ENCODE measurements around the gene CEP41.

CEP41 gene

DNA sequence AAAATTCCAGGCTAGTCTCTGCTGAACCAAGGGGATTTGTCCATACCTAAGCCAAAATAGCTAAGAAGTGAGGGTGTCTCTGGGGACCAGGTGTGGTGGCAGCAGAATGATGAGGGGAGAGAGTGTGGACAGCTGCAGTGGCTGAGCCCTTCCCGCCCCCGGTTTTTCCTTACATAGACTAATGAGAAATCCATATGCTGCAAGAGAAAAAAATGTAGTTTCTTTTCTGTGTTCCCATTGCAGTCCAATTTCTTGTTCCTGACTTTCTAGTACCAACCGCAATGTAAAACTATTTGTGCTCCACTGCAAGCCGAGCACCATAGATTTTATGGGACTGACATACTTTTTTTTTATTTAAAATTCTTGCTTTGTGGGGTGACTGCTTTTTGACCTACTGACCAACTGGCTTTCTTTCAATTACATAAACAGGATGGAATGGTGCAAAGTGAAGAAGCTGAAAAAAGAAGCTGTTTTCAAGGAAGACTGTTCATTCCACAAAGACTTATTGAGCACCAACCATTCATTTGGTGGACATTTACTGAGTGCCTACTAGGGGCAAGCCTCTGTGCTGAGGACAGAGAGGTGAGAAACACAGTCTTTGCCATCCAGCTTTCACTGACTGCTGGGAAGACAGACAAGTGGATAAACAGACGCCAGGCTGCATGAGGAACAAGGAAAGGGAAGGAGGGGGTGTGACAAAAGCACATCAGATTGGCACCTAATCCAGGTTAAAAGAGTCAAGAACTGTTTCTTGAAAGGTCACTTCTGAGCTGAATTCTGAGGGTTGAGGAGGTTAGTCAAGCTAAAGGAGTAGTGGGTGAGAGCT, 9.8 kb downstream of the CEP41 start:
- Histone ChIP-seq H3K79me2 (no peaks in the 10 kb centered on the region), H3K27me3 (ENCODE audit: control insufficient read depth, insufficient read depth, low read length) (no peaks in the 10 kb centered on the region), H2AFZ (no peak overlapping the region), H3K9me3 (ENCODE audit: control insufficient read depth, low read length) (no peaks in the 10 kb centered on the region), H3K36me3 (ENCODE audit: control insufficient read depth, insufficient read depth, low read length) (no peaks in the 10 kb centered on the region), H3K9ac (no peak overlapping the region), H3K27ac (no peak overlapping the region), H3K4me3 (ENCODE audit: low read depth, low read length) (no peak overlapping the region), H3K4me2 (ENCODE audit: low read length) (no peak overlapping the region), H3K4me1 (no peaks in the 10 kb centered on the region)
- TF ChIP-seq, protein P1, sequence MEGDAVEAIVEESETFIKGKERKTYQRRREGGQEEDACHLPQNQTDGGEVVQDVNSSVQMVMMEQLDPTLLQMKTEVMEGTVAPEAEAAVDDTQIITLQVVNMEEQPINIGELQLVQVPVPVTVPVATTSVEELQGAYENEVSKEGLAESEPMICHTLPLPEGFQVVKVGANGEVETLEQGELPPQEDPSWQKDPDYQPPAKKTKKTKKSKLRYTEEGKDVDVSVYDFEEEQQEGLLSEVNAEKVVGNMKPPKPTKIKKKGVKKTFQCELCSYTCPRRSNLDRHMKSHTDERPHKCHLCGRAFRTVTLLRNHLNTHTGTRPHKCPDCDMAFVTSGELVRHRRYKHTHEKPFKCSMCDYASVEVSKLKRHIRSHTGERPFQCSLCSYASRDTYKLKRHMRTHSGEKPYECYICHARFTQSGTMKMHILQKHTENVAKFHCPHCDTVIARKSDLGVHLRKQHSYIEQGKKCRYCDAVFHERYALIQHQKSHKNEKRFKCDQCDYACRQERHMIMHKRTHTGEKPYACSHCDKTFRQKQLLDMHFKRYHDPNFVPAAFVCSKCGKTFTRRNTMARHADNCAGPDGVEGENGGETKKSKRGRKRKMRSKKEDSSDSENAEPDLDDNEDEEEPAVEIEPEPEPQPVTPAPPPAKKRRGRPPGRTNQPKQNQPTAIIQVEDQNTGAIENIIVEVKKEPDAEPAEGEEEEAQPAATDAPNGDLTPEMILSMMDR (IDR thresholded peaks at IDR 0.05), result no peak

DNA sequence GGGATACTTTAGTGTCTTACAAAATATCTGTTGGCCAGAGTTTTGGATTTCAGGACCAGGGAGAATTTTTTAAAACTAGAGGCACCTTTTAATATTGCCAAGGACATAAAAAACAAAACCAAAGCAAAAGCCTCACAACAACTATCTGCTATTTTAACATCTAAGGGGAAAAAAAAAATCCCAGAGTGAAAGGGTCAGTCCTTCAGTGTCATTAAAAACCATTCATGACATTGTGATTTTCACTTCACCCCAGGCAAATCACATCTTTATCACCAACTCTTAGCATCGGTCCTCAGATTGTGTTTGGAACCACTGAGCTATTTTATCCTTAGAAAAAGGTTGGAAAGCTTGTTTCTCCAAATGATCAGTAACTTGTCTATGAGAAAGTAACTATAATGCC, 10.7 kb downstream of the CEP41 start:
- Histone ChIP-seq H3K79me2 (no peaks in the 10 kb centered on the region), H3K27ac (no peak overlapping the region), H3K4me2 (ENCODE audit: low read length) (peak overlapping the region; percentile 22), H3K9me3 (ENCODE audit: control insufficient read depth, low read length) (no peaks in the 10 kb centered on the region), H3K9ac (no peak overlapping the region), H3K27me3 (ENCODE audit: control insufficient read depth, insufficient read depth, low read length) (no peaks in the 10 kb centered on the region), H3K4me1 (no peaks in the 10 kb centered on the region), H3K36me3 (ENCODE audit: control insufficient read depth, insufficient read depth, low read length) (no peaks in the 10 kb centered on the region), H2AFZ (no peak overlapping the region), H3K4me3 (ENCODE audit: low read depth, low read length) (no peak overlapping the region)
- TF ChIP-seq, protein P1 (IDR thresholded peaks at IDR 0.05), result no peak

DNA sequence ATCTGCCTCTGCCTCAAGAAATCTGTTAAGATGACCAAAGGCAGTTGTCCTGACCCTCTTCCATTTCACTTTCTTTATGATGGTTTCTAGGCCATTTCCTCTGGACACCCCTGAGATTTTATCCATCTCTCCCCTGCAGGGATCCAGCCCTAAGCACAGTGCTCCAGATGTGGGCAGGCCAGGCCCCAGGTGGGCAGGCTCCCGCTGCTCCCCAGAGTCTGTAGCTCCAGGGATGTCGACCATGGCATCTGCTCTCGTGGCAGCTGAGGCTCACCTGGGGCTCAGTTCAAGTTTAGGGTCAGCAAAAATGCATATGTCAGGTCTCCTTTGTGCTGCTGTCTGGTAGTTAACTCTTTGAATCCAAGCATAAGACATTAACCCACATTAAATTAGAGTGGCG, 11.8 kb downstream of the CEP41 start:
- no peak overlapping the region for H3K27ac ChIP-seq
- no peak overlapping the region for H3K4me2 ChIP-seq (ENCODE audit: low read length)
- H3K9ac ChIP-seq, result no peak overlapping the region
- no peaks in the 10 kb centered on the region for H3K36me3 ChIP-seq (ENCODE audit: control insufficient read depth, insufficient read depth, low read length)
- no peaks in the 10 kb centered on the region for H3K4me1 ChIP-seq
- no peak overlapping the region for H2AFZ ChIP-seq
- H3K27me3 ChIP-seq (ENCODE audit: control insufficient read depth, insufficient read depth, low read length), result no peaks in the 10 kb centered on the region
- no peaks in the 10 kb centered on the region for H3K9me3 ChIP-seq (ENCODE audit: control insufficient read depth, low read length)
- TF ChIP-seq, protein P1 (IDR thresholded peaks at IDR 0.05), result no peak
- no peak overlapping the region for H3K4me3 ChIP-seq (ENCODE audit: low read depth, low read length)
- H3K79me2 ChIP-seq, result no peaks in the 10 kb centered on the region

DNA sequence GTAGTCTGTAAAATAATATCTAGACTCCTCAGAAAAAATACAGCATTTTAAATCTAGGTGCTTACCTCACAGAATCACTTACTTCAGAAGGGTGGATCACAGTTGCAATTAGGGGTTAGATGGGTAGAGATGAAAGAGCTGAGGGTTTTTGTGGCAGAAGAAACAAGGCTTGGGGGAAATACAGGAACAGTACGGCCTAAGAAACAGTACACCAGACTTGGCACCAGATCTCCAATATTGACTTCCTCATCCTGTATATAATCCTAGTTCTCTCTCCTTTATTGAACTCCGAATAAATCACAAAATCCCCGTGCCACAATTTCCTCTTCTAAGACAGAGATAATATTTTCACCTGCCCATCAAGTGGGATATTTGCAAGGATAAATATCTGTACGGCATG, 14.3 kb downstream of the CEP41 start:
- no peaks in the 10 kb centered on the region for H3K79me2 ChIP-seq
- H3K4me2 ChIP-seq (ENCODE audit: low read length), result no peak overlapping the region
- no peaks in the 10 kb centered on the region for H3K9me3 ChIP-seq (ENCODE audit: control insufficient read depth, low read length)
- H2AFZ ChIP-seq, result no peak overlapping the region
- no peak overlapping the region for H3K27ac ChIP-seq
- H3K36me3 ChIP-seq (ENCODE audit: control insufficient read depth, insufficient read depth, low read length), result no peaks in the 10 kb centered on the region
- no peaks in the 10 kb centered on the region for H3K27me3 ChIP-seq (ENCODE audit: control insufficient read depth, insufficient read depth, low read length)
- H3K4me3 ChIP-seq (ENCODE audit: low read depth, low read length), result no peak overlapping the region
- TF ChIP-seq, protein P1 (IDR thresholded peaks at IDR 0.05), result no peak
- no peaks in the 10 kb centered on the region for H3K4me1 ChIP-seq
- no peak overlapping the region for H3K9ac ChIP-seq

DNA sequence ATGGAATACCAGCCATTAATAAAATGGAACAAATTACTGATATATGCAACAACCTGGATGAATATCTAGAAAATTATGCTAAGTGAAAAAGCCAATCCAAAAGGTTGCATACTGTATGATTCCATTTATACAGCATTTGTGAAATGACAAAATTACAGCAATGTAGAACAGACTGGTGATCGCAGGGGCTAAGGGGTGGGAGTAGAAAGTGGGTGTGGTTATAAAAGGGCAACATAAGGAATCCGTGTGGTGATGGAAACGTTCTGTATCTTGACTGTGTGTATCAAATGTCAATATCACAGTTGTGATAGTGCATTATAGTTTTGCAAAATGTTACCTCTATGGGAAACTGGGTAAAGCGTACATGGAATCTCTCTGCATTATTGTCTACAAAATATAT, 15.0 kb downstream of the CEP41 start:
- Histone ChIP-seq H3K4me1 (no peaks in the 10 kb centered on the region), H3K27ac (no peak overlapping the region), H3K4me2 (ENCODE audit: low read length) (no peak overlapping the region), H3K4me3 (ENCODE audit: low read depth, low read length) (no peak overlapping the region), H3K27me3 (ENCODE audit: control insufficient read depth, insufficient read depth, low read length) (no peaks in the 10 kb centered on the region), H3K9me3 (ENCODE audit: control insufficient read depth, low read length) (no peaks in the 10 kb centered on the region), H2AFZ (no peak overlapping the region), H3K36me3 (ENCODE audit: control insufficient read depth, insufficient read depth, low read length) (no peaks in the 10 kb centered on the region), H3K9ac (no peak overlapping the region), H3K79me2 (no peaks in the 10 kb centered on the region)
- TF ChIP-seq, protein P1 (IDR thresholded peaks at IDR 0.05), result no peak
